Measurements from ENCODE around the gene LEKR1. TPM values are rescaled to one million over a fixed set of nuclear protein-coding genes. Genes with fewer than 3 reads are reported as not detected.

LEKR1 gene
- total RNA-seq: 0.25 and 0.49 TPM in 2 replicates

DNA sequence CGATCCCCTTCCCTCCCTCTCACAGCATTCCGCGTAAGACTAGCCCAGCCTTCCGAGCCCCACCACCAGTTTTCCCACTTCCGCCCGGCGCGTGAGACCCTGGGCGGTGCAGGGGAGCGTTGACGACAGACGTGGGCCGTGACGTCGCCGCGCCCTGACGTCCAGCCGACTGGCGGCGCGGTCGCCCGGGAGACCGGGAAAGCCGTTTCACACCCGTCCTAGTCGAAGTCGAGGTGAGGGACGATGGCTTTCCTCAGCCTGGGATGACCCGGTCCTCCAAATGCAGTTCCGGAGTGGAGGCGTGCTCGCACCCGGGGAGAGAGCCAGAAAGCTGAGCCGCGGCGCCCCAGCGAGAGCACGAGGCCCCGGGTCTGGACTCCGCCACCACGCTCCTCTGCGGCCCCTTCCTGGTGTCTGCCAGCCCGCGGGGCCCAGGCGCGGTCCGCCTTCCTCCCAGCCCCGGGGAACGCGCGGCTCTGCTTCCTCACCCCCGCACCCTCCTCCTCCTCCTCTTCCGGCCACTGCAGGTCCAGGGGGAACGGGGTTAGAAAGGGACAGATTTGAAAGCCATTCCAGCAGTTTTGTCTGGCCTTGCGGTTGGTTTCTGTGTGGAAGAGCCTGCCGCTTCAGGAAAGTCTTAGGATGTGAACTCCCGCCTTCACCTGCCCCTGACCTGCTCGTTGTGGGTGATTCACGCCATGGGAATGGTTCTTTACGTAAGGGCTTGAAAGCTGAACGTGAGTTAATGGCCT, at the start of gene LEKR1:
LEKR1 (plus strand) TSS at position 210 of the 752 bp plus-strand sequence. CDS start 2,977 bp downstream, outside the sequence.

Other genes with a start within 250 kb of the LEKR1 start
- gene TIPARP, start 151.8 kb upstream of the LEKR1 start, total RNA-seq: 18.1 and 29.3 TPM in 2 replicates